Measurements from ENCODE around the gene TMEM147. TPM values are rescaled to one million over a fixed set of nuclear protein-coding genes. Genes with fewer than 3 reads are reported as not detected.

TMEM147 gene
- polyA plus RNA-seq, 3 donors = 86.7 to 140 (median 107) TPM

DNA sequence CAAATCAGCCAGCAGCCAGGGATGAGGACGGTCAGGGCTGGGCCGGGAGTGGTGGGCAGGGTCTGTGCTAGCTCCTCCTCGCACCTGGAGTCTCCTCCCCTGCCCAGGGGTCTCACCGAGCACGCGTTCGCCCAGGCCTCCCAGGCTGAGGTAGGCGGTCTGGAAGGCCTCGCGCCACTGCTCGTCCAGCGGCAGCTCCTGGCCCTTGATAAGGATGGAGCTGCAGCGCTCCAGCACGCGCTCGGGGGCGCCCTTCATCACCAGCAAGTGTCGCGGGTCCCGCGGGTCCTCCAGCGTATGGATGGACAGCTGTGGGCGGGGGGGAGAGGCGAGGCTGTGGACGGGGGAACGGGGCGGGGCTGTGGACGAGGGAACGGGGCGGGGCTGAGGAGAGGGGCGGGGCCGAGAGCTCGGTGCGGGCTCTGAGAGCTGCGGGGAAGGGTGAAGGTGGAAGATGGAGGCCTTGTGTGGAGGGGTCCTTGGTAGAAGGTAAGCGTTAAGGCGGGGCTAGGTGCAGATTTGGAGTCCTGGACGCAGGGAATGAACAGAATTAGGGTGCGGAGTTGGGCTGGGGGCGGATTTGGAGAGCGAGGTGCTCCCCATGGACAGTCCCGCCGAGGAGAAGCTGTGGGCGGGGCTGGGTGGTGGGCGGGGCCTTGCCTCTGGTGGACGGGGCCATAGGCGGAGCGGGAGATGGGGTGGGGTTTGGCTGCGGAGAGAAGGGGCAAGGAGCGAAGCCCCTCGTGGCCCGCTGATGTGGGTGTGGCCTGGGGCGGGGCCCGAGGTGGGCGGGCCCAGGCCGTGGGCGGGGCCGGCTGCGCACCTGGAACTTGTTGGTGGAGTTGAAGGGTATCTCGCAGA lies 12.3 kb downstream of the TMEM147 start:
- no peak overlapping the region for H3K27ac ChIP-seq (ENCODE audit: low read depth, low read length)
- WGBS, 3 donors = 4 to 7% (median 5%) methylated on average over 55 to 60 of the region's 60 CpGs

DNA sequence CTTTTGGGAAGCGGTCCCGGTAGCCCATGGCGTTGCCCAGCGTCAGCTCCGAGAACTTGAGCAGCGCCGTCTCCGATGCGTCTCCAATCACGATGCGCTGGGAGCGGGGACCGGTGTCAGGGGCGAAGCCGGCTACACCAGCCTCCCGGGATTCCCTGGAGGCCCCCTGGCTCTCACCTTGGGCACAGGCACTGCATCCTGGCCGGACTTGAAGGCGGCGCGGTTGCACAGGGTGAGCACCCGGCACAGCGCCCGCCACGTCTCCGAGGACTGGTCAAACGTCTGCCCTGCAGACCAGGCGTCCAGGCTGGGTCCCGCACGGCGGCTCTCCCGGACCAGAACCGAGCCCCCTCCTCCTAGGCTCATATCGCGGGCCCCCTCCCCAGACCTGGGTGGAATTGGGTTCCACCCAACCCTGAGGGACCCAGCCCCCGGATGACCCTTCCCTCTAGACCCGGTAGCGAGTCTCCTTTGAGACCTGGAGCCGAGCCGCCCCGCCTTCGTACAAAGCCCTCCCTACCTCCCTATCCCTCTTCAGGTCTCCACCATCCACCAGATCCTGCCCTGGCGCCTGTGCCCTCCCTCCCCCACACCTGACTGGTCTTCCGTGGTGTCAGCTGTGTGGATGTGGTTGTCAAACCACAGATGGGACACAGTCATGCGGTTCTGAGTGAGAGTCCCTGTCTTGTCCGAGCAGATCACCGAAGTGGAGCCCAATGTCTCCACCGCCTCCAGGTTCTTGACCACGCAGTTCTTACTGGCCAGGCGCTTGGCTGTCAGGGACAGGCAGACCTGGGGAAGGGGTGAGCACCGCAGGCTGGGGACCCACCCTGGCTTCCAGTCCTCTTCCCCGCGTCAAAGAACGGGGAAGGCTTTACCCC lies 13.2 kb downstream of the TMEM147 start:
- H3K27ac ChIP-seq (ENCODE audit: low read depth, low read length) = no peak overlapping the region
- WGBS, 3 donors = 18 to 37% (median 29%) methylated on average over 53 of the region's 53 CpGs

DNA sequence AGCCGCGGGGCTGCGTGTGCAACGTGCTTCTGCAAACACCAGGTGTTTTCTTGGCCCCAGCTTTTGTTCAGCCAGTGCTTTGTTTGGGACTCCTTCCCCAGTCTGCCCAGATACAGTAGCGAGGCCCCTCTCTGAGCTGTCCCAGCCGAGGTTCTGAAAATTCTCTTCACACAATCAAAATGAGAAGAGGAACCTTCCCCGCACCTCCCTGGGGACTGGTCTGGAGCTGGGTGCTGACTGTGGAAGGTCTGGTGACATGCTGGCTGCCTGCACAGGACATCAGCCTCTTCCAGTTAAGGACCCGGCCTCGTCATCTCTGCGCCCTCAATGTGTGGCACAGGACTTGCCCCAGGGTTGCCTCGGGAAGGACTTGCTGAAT lies 13.8 kb downstream of the TMEM147 start:
- WGBS, 3 donors = 38 to 70% (median 61%) methylated on average over 11 of the region's 11 CpGs
- no peak overlapping the region for H3K27ac ChIP-seq (ENCODE audit: low read depth, low read length)

DNA sequence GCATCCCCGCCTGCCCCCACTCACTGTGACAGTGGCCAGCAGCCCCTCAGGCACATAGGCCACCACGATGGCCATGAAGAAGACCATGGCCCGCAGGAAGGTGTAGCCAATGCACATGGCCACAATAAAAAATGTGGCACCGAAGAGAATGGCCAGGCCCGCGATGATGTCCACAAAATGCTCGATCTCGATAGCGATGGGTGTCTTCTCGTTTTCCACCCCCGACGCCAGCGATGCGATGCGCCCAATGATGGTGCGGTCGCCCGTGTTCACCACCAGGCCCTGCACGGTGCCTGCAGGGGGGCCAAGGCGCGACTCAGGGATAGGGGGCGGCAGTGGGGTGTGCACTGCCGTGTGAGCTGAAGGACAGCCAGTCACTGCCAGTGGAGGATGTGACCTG lies 14.4 kb downstream of the TMEM147 start:
- no peak overlapping the region for H3K27ac ChIP-seq (ENCODE audit: low read depth, low read length)
- 88 to 91% (median 91%) methylated on average over 23 of the region's 23 CpGs for WGBS, 3 donors

DNA sequence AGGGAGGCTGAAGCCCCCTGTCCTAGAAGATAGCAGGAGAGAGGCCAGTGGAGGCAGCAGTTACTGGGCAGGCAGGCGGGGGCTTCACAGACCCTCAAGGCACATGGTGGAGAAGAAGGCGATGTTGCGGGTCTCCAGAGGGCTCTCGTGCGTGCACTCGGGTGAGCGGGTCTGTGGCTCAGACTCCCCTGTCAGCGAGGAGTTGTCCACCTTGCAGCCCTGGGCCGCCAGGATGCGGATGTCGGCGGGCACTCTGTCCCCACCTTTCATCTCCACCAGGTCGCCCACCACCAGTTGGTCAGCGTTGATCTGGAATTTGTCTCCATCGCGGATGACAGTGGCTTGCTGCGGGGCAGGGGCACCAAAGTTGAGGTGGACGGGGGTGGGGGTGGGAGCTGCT lies 14.8 kb downstream of the TMEM147 start:
- 86 to 90% (median 89%) methylated on average over 18 of the region's 18 CpGs for WGBS, 3 donors
- H3K27ac ChIP-seq (ENCODE audit: low read depth, low read length) = no peak overlapping the region

DNA sequence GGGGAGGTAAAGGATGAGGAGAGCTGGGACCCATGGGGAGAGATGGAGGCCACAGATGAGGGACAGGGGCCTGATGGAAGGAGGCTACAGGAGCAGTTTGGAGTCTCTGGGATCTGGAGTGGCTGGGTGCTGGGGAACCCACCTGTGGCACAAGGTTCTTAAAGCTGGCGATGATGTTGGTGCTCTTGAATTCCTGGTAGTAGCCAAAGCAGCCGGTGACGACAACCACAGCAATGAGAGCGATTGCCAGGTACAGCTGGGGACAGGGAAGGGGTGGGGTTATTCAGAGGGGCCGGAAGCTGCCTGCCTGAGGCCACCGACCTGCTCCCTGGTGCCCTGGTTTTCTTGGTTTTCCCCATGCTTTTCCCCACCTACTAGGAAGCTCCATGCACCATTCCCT lies 15.3 kb downstream of the TMEM147 start:
- WGBS, 3 donors = 19 to 62% (median 58%) methylated on average over 4 to 6 of the region's 6 CpGs
- no peak overlapping the region for H3K27ac ChIP-seq (ENCODE audit: low read depth, low read length)

DNA sequence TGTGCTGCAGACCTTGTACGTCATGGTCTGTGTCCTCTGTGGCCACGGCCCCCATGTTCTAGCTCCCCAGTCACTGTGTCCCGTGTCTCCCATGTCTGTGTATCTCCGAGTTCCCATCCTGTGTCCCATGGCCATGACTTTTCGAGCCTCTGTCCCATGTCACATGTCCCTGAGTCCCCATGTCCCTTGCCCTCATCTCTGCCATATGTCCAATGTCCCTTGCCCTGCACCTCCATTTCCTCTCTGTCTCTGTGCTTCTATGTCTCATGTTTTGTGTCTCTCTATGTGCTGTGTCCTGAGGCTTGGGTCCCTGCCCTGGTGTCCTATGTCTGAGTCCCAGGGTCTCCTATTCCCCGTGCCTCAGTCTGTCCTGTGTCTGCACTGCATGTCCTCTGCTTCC lies 16.0 kb downstream of the TMEM147 start:
- WGBS, 3 donors = 79 to 87% (median 83%) methylated on average over 6 of the region's 6 CpGs
- no peak overlapping the region for H3K27ac ChIP-seq (ENCODE audit: low read depth, low read length)

- no peak overlapping the region for H3K27ac ChIP-seq (ENCODE audit: low read depth, low read length)
- 51 to 76% (median 61%) methylated on average over 13 to 17 of the region's 17 CpGs for WGBS, 3 donors
Measured at GRCh38 chr19:35562336-35562735, 16.9 kb downstream of the TMEM147 start.

DNA sequence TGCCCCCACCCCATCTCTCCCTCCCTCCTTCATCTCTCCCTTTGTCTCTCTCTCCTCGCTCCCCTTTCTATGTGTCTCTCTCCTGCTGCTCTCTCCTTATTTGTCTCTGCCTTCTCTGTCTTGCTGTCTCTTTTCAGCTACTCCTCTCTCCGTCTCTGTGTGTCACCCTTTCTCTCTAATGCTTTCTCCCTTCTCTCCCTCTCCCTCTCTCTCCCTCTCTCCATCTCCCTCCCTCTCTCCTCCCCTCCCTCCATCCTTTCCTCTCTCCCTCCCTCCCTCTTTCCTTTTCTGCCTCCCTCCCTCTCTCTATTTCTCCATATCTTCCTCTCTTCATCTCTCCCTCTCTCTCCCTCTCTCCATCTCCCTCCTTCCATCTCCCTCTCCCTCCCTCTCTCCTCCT lies 17.4 kb downstream of the TMEM147 start:
- 56 to 74% (median 59%) methylated on average over 2 of the region's 2 CpGs for WGBS, 3 donors
- H3K27ac ChIP-seq (ENCODE audit: low read depth, low read length) = no peak overlapping the region

DNA sequence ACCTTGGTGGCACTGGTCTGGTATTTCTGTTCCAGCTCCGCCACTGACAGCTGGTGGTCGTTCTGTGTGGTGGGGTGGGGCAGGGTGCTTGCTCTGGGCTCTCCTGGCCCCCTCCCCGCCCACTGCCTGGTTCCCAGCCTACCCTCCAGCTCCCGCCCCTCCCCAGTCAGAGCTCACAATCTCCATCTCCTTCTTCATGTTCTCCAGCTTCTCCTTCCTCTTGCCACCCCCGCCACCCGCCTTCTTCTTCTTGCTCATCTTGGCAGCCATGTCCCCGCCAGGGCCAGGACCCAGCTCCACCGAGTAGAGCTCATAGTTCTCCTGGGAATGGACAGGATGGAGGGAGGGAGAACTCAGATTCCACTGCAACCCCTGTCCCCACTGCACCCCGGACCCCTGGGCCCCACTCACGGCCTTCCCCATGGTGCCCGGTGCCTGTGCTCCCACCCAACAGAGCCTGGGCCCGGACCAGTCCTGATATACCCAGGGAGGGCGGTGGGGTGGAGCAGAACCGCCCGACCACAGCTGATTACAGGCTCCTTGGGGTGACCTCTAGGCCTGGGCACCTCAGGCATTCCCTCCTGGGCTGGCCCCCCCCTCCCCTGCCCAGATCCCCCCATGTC lies 17.9 kb downstream of the TMEM147 start, which contains the start of gene ATP4A:
ATP4A (minus strand) TSS at position 452 of the 623 bp plus-strand sequence; CDS start at position 423, 29 bp downstream.
- H3K27ac ChIP-seq (ENCODE audit: low read depth, low read length) = no peak within 1 kb of the TSS
- 65 to 75% (median 70%) methylated on average over 11 to 15 of the region's 15 CpGs for WGBS, 3 donors

DNA sequence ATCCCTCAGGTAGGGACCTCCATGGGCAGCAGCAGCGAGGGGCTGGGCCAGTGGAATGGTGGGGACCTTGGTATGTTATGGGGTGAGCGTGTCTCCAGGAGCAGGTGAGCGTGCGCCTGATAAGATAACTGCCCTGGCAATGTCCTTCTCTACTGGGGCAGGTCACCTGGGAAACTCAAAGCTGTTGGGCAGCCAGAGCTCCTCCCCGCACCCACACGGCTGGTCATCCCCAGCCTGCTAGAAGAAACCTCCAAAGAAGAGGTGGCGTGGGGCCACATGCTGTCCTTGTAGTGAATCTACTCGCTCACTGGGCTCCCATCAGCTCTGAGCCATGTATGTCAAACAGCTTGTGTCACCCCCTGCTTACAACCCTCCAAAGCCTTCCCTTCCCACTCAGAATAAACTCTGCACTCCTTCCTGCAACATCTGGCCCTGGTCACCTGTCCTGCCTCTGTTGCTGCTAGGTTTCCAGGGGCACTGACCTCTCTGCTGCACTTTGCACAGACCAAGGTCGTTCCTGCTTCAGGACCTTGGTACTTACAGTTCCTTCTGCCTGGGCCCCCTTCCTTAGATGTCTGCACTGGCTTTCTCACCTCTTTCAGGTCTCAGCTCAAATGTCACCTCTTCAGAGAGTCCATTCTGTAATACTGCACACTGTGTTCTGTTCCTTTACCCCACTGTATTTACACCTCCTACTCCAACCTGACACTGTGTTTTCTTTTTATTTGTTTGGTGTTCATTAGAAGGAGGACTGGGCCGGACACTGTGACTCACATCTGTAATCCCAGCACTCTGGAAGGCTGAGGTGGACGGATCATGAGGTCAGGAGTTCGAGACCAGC lies 19.8 kb downstream of the TMEM147 start:
- 48 to 80% (median 72%) methylated on average over 12 of the region's 12 CpGs for WGBS, 3 donors
- H3K27ac ChIP-seq (ENCODE audit: low read depth, low read length) = no peak overlapping the region

DNA sequence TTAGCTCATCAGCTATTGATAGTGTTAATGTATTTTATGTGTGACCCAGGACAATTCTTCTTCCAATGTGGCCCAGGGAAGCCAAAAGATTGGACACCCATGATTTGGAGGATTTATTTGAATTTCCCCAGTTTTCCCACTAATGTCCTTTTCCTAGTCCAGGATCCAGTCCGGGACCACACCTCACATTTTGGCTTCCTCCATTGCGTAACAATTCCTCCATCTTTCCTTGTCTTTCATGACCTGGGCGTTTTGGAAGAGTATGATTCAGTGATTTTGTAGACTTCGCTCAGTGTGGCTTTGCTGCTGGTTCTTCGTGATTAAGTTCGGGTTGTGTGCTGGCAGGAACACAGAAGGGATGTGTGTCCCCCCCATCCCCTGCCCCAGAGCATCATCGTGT lies 21.3 kb downstream of the TMEM147 start:
- 81 to 87% (median 82%) methylated on average over 7 of the region's 7 CpGs for WGBS, 3 donors
- H3K27ac ChIP-seq (ENCODE audit: low read depth, low read length) = no peak overlapping the region

- 34 to 66% (median 65%) methylated on average over 5 of the region's 5 CpGs for WGBS, 3 donors
- H3K27ac ChIP-seq (ENCODE audit: low read depth, low read length) = no peak overlapping the region
Measured at GRCh38 chr19:35569281-35569781, 23.9 kb downstream of the TMEM147 start.

- no peak overlapping the region for H3K27ac ChIP-seq (ENCODE audit: low read depth, low read length)
- 88 to 92% (median 89%) methylated on average over 1 of the region's 1 CpG for WGBS, 3 donors
Measured at GRCh38 chr19:35571406-35571965, 26.1 kb downstream of the TMEM147 start.

DNA sequence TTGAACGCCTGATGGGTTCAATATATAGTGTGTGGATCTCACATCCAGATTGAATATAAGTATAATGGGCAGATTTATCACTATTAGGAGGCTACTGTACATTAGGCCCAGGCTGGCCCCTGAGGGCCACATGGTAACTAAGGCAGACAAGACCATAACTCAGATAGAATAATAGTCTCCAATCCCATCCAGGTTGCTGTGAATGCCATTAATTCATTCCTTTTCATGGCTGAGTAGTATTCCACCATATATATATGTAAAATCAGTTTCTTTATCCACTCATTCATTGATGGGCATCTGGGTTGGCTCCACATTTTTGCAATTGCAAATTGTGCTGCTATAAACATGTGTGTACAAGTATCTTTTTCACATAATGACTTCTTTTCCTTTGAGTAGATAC lies 32.5 kb downstream of the TMEM147 start:
- no peak overlapping the region for H3K27ac ChIP-seq (ENCODE audit: low read depth, low read length)
- 76 to 94% (median 84%) methylated on average over 1 of the region's 1 CpG for WGBS, 3 donors

- WGBS, 3 donors = 65 to 76% (median 68%) methylated on average over 7 of the region's 7 CpGs
- H3K27ac ChIP-seq (ENCODE audit: low read depth, low read length) = no peak overlapping the region
Measured at GRCh38 chr19:35578707-35579106, 33.3 kb downstream of the TMEM147 start.

DNA sequence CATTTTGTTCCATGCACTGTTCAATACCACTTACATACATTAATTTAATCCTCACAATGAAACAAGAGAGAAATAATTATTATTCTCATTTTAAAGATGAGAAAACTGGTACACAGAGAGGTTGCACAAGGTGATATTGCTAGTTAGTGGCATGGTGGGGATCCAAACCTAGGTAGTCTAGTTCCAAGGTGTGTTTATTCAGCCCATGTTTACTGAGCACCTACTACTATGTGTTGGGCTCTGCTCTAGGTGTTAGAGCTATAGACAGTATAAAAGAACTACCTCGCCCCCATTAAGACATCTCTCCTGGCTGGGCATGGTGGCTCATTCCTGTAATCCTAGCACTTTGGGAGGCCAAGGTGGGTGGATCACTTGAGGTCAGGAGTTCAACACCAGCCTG lies 37.3 kb downstream of the TMEM147 start:
- WGBS, 3 donors = 68 to 92% (median 83%) methylated on average over 1 of the region's 1 CpG
- no peak overlapping the region for H3K27ac ChIP-seq (ENCODE audit: low read depth, low read length)

GRCh38 chr19:35585848-35586247 lies 40.4 kb downstream of the TMEM147 start, which contains the start of gene PMIS2:
PMIS2 (plus strand) TSS chr19:35586173; CDS start chr19:35586260, 87 bp downstream.
- H3K27ac ChIP-seq (ENCODE audit: low read depth, low read length) = no peak within 1 kb of the TSS
- 32 to 50% (median 45%) methylated on average over 16 of the region's 16 CpGs for WGBS, 3 donors

Measured in adipose tissue (tissue), 3 donors.